SU-DHL-6 (cell line): ENCODE data around the gene RPS6KA2.

Source experiments
- H2AFZ ChIP-seq: fragments of 200-600 bp; sonication (generic); 2 replicates; pipeline ENCODE4 v1.6.1; 2014; ENCODE audit warnings: low read depth, mild to moderate bottlenecking, moderate library complexity, mixed read lengths, antibody characterized with exemption, low read length; ENCODE audit not compliant: severe bottlenecking
- H3F3A ChIP-seq: fragments of 200-600 bp; shearing (Covaris generic); 2 replicates; pipeline ENCODE4 v1.6.0; 2016; ENCODE audit warnings: antibody characterized with exemption, mild to moderate bottlenecking; ENCODE audit not compliant: insufficient read depth
- H3K27ac ChIP-seq: fragments of 200-600 bp; sonication (generic); 2 replicates; pipeline ENCODE4 v1.5.1; 2016; ENCODE audit warnings: low read depth, mild to moderate bottlenecking, low read length, moderate library complexity, mixed read lengths
- H3K27me3 ChIP-seq: fragments of 200-600 bp; sonication (generic), shearing (Covaris generic); 2 replicates; pipeline ENCODE4 v1.6.0; 2014; ENCODE audit warnings: mild to moderate bottlenecking, low read length
- H3K36me3 ChIP-seq: fragments of 200-600 bp; sonication (generic); 2 replicates; pipeline ENCODE4 v1.6.1; 2014; ENCODE audit warnings: mild to moderate bottlenecking, low read length, mixed read lengths
- H3K4me2 ChIP-seq: fragments of 300-600, 200-600 bp; shearing (Covaris generic), sonication (generic); 2 replicates; pipeline ENCODE4 v1.6.0; 2014; ENCODE audit warnings: low read length, low read depth, mild to moderate bottlenecking; ENCODE audit not compliant: poor library complexity, severe bottlenecking
- H3K4me3 ChIP-seq: fragments of 200-600 bp; sonication (generic); 2 replicates; pipeline ENCODE4 v1.5.1; 2014; ENCODE audit warnings: antibody characterized with exemption, low read length, mild to moderate bottlenecking, mixed read lengths; ENCODE audit not compliant: insufficient read depth, poor library complexity, severe bottlenecking
- H3K79me2 ChIP-seq: fragments of 200-600 bp; sonication (generic); 2 replicates; pipeline ENCODE4 v1.6.1; 2014; ENCODE audit warnings: mild to moderate bottlenecking, low read length, moderate library complexity; ENCODE audit not compliant: insufficient read depth
- H3K9ac ChIP-seq: fragments of 200-600 bp; sonication (generic); 2 replicates; pipeline ENCODE4 v1.7.0; 2014; ENCODE audit warnings: mild to moderate bottlenecking, low read length
- H3K9me2 ChIP-seq: fragments of 200-600 bp; sonication (generic); replicated peaks from 2 replicates; pipeline ENCODE4 v1.6.1; 2014; ENCODE audit warnings: low read length; ENCODE audit not compliant: insufficient read depth
- H3K9me3 ChIP-seq: fragments of 200-600 bp; sonication (generic); 2 replicates; pipeline ENCODE4 v1.6.1; 2014; ENCODE audit warnings: low read length, mixed read lengths; ENCODE audit not compliant: insufficient read depth
- H4K20me1 ChIP-seq: fragments of 200-600 bp; sonication (generic); 2 replicates; pipeline ENCODE4 v1.6.1; 2014; ENCODE audit warnings: low read depth, mild to moderate bottlenecking, antibody characterized with exemption, low read length, moderate library complexity, mixed read lengths
- EZH2phosphoT487 ChIP-seq: fragments of 200-600 bp; sonication (generic), shearing (Covaris generic); conservative IDR thresholded peaks from 2 replicates; pipeline ENCODE4 v1.6.1; 2018; ENCODE audit warnings: mild to moderate bottlenecking, antibody characterized with exemption, low read length, moderate library complexity, mixed read lengths
- TF ChIP-seq, protein P1 (sequence below): fragments of 200-600 bp; sonication (generic); IDR thresholded peaks from one replicate; pipeline ENCODE4 v1.5.1; 2017; ENCODE audit warnings: antibody characterized with exemption, mild to moderate bottlenecking, low read length, moderate library complexity; ENCODE audit not compliant: insufficient read depth, poor library complexity, severe bottlenecking

Gene RPS6KA2

DNA sequence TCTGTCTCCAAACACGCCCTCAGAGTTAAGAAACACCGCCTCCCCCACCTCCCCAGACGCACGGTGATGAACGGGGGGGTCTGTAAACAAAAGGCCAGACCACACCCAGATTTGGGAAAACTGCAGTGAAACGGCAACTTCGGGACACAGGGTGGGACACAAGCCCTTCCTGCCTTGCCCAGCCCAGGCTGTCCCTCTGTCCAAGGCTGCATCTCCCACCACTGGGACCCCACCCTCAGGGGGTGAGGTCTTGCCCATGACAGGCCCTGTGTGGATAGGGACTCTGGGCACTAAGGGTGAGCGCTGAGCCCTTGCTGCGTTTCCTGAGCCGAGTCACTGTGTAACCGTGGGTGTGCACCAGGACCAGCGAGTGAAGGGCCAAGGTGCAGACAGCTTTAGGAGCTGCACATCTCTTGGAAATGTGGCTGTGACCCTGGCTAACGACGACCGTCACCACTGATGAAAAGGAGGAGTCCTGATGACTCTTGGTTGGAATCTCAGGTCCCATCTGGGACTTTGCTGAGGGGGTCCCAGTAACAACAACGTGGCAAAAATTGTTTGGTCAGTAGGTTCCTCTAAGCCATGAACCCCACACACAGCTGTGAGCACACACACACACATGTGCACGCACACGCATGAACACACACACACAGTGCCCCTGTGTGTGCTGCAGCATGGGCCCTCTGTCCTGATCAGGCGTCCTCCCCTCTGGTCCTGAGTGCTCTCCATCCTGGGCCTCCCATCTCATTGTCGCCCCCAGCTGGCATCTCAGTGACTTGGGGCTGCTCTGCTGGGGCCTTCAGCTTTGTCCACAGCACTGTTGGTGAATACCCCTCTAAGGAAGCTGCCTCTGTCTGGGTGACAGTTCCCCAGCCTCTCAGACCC, 141.2 kb downstream of the RPS6KA2 start:
- no peaks in the 10 kb centered on the region for H4K20me1 ChIP-seq

DNA sequence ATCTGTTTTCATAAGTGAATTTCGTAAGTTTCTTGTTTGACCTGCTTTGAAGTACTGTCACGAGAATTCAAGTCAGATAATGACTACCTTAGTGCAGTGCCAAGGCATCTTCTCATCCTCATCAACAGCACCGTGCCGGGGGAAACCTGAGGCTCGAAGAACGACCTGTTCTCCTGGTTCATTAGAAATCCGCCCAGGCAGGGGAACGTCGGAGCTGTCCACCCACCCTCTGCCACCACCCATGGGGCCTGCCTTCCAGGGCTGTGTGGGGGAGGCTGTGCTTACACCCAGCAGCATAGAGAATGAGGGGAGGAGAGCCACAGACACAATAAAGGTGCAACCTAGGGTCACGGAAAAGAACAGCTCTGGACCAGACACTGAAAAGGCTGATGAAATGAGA, 142.2 kb downstream of the RPS6KA2 start:
- H3K4me2 ChIP-seq = no peak overlapping the region
- H3K27ac ChIP-seq = no peak overlapping the region
- H3F3A ChIP-seq = no peaks in the 10 kb centered on the region
- no peaks in the 10 kb centered on the region for H3K79me2 ChIP-seq
- H3K4me3 ChIP-seq = no peak overlapping the region
- H3K9me2 ChIP-seq = no peaks in the 10 kb centered on the region
- H3K9ac ChIP-seq = no peak overlapping the region
- H3K9me3 ChIP-seq = no peaks in the 10 kb centered on the region
- no peaks in the 10 kb centered on the region for H3K36me3 ChIP-seq
- no peaks in the 10 kb centered on the region for H4K20me1 ChIP-seq
- no peaks in the 10 kb centered on the region for H3K27me3 ChIP-seq
- no peak for TF ChIP-seq EZH2phosphoT487
- TF ChIP-seq, protein P1, sequence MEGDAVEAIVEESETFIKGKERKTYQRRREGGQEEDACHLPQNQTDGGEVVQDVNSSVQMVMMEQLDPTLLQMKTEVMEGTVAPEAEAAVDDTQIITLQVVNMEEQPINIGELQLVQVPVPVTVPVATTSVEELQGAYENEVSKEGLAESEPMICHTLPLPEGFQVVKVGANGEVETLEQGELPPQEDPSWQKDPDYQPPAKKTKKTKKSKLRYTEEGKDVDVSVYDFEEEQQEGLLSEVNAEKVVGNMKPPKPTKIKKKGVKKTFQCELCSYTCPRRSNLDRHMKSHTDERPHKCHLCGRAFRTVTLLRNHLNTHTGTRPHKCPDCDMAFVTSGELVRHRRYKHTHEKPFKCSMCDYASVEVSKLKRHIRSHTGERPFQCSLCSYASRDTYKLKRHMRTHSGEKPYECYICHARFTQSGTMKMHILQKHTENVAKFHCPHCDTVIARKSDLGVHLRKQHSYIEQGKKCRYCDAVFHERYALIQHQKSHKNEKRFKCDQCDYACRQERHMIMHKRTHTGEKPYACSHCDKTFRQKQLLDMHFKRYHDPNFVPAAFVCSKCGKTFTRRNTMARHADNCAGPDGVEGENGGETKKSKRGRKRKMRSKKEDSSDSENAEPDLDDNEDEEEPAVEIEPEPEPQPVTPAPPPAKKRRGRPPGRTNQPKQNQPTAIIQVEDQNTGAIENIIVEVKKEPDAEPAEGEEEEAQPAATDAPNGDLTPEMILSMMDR = no peak
- H2AFZ ChIP-seq = no peak overlapping the region

More for the DNA sequence above, 141.2 kb downstream of the RPS6KA2 start:
- Histone ChIP-seq H3K27ac (no peak overlapping the region), H2AFZ (no peak overlapping the region), H3K9ac (no peak overlapping the region), H3K27me3 (no peaks in the 10 kb centered on the region), H3K36me3 (no peaks in the 10 kb centered on the region), H3K9me2 (no peaks in the 10 kb centered on the region), H3K4me2 (no peak overlapping the region), H3K9me3 (no peaks in the 10 kb centered on the region), H3K4me3 (no peak overlapping the region), H3K79me2 (no peaks in the 10 kb centered on the region), H3F3A (no peaks in the 10 kb centered on the region)
- no peak for TF ChIP-seq EZH2phosphoT487
- TF ChIP-seq, protein P1 = no peak

DNA sequence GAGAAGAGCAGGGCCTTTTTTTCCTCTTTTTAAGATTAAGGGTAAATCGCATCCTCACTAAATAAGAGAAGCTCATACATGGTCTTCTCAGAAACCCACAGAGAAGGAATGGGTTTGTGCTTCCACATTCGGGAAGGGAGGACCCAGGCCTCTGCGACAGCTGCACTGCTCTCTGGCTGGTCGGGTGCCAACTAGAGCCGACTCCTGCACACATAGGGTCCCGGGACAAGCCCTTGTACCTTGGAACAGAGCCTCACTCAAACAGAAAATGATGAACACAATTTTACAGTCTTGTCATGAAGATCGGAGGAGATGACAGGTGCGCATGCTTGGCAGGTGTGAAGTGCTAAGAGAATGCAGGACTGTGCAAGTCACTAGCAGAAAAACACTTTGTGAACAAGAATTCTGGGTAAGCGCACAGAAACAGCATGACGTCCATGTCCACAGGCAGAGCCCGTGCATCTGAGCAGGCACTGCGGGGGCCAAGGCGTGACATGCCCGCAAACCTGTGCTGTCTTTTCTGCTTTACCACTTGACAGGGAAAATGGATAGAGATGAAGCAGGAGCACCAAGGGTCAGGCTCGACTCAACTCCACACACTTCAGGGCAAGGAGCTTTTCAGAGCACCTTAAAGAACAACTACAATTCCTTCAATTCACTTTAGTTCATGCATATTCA, 143.3 kb downstream of the RPS6KA2 start:
- Histone ChIP-seq H3K79me2 (no peaks in the 10 kb centered on the region), H3K4me2 (no peak overlapping the region), H3K36me3 (no peaks in the 10 kb centered on the region), H3K9ac (no peak overlapping the region), H3K27me3 (no peaks in the 10 kb centered on the region), H2AFZ (no peak overlapping the region), H3K9me2 (no peaks in the 10 kb centered on the region), H3F3A (no peaks in the 10 kb centered on the region), H3K27ac (no peak overlapping the region), H4K20me1 (no peaks in the 10 kb centered on the region), H3K9me3 (no peaks in the 10 kb centered on the region), H3K4me3 (no peak overlapping the region)
- no peak for TF ChIP-seq EZH2phosphoT487

DNA sequence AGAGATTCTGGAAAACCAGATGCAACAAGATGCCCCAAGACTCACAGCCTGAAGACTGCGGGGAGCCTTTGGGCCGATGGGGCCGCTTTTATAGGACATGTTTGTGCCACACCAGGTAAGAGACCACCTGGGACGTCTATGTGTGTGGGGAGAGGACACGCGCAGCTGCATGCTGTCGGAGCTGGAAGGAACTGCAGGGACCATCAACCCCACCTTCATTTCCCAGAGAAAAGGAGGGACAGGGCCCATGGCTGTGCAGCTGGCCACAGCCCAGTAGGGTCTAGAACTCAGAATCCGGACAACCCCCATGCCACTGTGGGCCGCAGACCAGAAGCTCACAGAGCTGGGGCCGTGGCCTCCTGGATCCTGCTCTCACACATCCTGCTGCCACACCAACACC, 144.0 kb downstream of the RPS6KA2 start:
- H3K4me2 ChIP-seq = no peak overlapping the region
- H3K27ac ChIP-seq = no peak overlapping the region
- no peaks in the 10 kb centered on the region for H3F3A ChIP-seq
- H3K9ac ChIP-seq = no peak overlapping the region
- H3K9me2 ChIP-seq = no peaks in the 10 kb centered on the region
- H3K79me2 ChIP-seq = no peaks in the 10 kb centered on the region
- H3K36me3 ChIP-seq = no peaks in the 10 kb centered on the region
- H3K9me3 ChIP-seq = no peaks in the 10 kb centered on the region
- H4K20me1 ChIP-seq = no peaks in the 10 kb centered on the region
- TF ChIP-seq, protein P1 = no peak
- TF ChIP-seq EZH2phosphoT487 = no peak
- no peak overlapping the region for H2AFZ ChIP-seq
- no peaks in the 10 kb centered on the region for H3K27me3 ChIP-seq
- no peak overlapping the region for H3K4me3 ChIP-seq
